GDM1 (cell line): ENCODE data around the gene ZIM2.

Experiments
- DNase-seq: peaks from one replicate; lab custom pipeline; 2025; lab: John Stamatoyannopoulos, UW

ZIM2 gene

GRCh38 chr19:56808717-56809392 is 31.7 kb downstream of the ZIM2 start:
- DNase-seq = no peak

GRCh38 chr19:56806639-56807038 is 33.9 kb downstream of the ZIM2 start:
- no peak for DNase-seq

GRCh38 chr19:56778351-56778750 is 62.2 kb downstream of the ZIM2 start:
- no peak for DNase-seq

- DNase-seq = no peak
Observed at GRCh38 chr19:56769650-56770049, 70.9 kb downstream of the ZIM2 start.

GRCh38 chr19:56765137-56765536 is 75.4 kb downstream of the ZIM2 start:
- DNase-seq = no peak

- no peak for DNase-seq
Observed at GRCh38 chr19:56764196-56764695, 76.3 kb downstream of the ZIM2 start.

- DNase-seq = no peak
Observed at GRCh38 chr19:56760842-56761241, 79.7 kb downstream of the ZIM2 start.

GRCh38 chr19:56759531-56759930 is 81.0 kb downstream of the ZIM2 start:
- no peak for DNase-seq

GRCh38 chr19:56751078-56751489 is 89.4 kb downstream of the ZIM2 start:
- DNase-seq = no peak

GRCh38 chr19:56750658-56751057 is 89.9 kb downstream of the ZIM2 start:
- no peak for DNase-seq

GRCh38 chr19:56748378-56748777 is 92.1 kb downstream of the ZIM2 start:
- no peak for DNase-seq

GRCh38 chr19:56746367-56746766 is 94.2 kb downstream of the ZIM2 start:
- no peak for DNase-seq

GRCh38 chr19:56740501-56740900 is 100.0 kb downstream of the ZIM2 start:
- no peak for DNase-seq

- no peak for DNase-seq
Observed at GRCh38 chr19:56736571-56736970, 104.0 kb downstream of the ZIM2 start.

GRCh38 chr19:56732976-56733375 is 107.5 kb downstream of the ZIM2 start:
- no peak for DNase-seq

- no peak for DNase-seq
Observed at GRCh38 chr19:56727677-56728076, 112.8 kb downstream of the ZIM2 start.

GRCh38 chr19:56725829-56726424 is 114.6 kb downstream of the ZIM2 start:
- DNase-seq = no peak
